ENCODE measurements around the gene MYO5B. TPM values are rescaled to one million over a fixed set of nuclear protein-coding genes. Genes with fewer than 3 reads are reported as not detected.
"Not testable (repeated sequence)": the region's sequence is repeated elsewhere in the genome, so short reads cannot be mapped to it uniquely, and the experiment has no call there.

The MYO5B gene
- total and polyA plus RNA-seq, 2 experiments from 2014 or later, result 20.3 to 41.9 TPM

DNA sequence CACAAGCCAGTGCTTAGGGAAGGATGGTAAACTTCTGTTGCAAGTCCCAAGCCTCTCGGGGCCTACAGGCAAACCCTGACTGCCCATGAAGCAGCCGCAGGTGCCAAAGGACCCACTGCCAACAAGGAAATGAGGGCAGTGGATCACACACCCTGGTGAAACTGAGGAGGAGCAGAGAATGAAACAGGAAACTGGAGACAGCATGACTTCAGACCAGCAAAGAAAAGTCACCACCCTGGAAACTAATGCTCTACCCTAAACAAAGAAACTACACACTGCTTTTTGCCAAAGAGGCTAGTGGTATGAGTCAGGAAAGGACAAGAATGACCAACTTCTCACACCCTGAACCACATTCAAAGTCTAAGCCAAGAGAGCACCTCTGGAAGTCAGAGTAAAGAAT is 97.2 kb downstream of the MYO5B start:
- no peaks in the 10 kb centered on the region for H3K9me3 ChIP-seq (ENCODE audit: low read depth)
- TF ChIP-seq EZH2 (IDR thresholded peaks at IDR 0.05; ENCODE audit: borderline replicate concordance) (no peak), EZH2phosphoT487 (IDR thresholded peaks at IDR 0.05; ENCODE audit: low read depth, severe bottlenecking, unreplicated experiment) (no peak)
- TF ChIP-seq, protein P1, sequence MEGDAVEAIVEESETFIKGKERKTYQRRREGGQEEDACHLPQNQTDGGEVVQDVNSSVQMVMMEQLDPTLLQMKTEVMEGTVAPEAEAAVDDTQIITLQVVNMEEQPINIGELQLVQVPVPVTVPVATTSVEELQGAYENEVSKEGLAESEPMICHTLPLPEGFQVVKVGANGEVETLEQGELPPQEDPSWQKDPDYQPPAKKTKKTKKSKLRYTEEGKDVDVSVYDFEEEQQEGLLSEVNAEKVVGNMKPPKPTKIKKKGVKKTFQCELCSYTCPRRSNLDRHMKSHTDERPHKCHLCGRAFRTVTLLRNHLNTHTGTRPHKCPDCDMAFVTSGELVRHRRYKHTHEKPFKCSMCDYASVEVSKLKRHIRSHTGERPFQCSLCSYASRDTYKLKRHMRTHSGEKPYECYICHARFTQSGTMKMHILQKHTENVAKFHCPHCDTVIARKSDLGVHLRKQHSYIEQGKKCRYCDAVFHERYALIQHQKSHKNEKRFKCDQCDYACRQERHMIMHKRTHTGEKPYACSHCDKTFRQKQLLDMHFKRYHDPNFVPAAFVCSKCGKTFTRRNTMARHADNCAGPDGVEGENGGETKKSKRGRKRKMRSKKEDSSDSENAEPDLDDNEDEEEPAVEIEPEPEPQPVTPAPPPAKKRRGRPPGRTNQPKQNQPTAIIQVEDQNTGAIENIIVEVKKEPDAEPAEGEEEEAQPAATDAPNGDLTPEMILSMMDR (IDR thresholded peaks at IDR 0.05; ENCODE audit: poor library complexity), result no peak
- no peaks in the 10 kb centered on the region for H3K27me3 ChIP-seq
- H3K4me1 ChIP-seq (ENCODE audit: insufficient read depth), result no peaks in the 10 kb centered on the region
- no peak for DNase-seq (ENCODE audit: low spot score)
- no peak overlapping the region for H2AFZ ChIP-seq
- no peaks in the 10 kb centered on the region for H3K9me2 ChIP-seq (replicated peaks; ENCODE audit: insufficient read depth)
- no peaks in the 10 kb centered on the region for H4K20me1 ChIP-seq (ENCODE audit: insufficient read depth, poor library complexity, severe bottlenecking)
- H3K27ac ChIP-seq, result no peak overlapping the region
- peaks cover 36% of the 10 kb centered on the region for H3K79me2 ChIP-seq
- WGBS (ENCODE audit: low lambda C conversion rate, missing lambda C conversion rate), result 85% methylated on average over 2 of the region's 2 CpGs
- H3K4me3 ChIP-seq, result no peak overlapping the region
- no peak overlapping the region for H3K4me2 ChIP-seq
- H3K36me3 ChIP-seq (replicated peaks; ENCODE audit: insufficient read depth, low read depth), result no peaks in the 10 kb centered on the region

DNA sequence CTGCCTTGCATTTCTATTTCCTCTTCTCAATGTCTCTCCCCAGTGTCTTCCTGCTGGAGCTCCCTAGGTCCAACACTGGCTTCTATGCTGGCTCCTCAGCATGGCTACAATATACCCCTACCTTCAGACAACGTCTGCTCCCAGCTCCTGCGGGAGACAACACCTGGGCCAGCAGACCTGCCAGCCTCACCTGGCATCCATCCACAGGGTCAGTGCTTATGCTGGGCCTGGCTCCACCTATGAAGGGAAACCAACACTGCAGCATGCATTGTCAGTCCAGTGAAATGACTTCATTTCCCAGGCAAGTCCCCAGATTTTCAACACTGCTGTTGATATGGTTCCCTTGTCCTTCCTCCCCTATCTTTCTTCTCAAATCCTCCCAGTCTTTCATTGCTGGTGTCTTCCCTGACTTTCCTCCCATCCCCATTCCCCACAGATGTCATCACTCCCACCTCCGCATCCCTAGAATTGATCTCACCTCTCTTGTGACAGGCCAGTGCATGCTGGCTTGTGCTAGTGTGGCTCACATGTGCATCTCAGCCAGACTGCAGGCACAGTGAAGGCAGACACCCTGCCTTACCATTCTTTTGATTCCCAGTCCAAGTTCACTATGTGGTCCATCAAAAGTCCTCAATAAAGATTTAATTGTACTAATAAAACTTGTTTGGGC is 98.0 kb downstream of the MYO5B start:
- H3K4me2 ChIP-seq, result no peak overlapping the region
- WGBS (ENCODE audit: low lambda C conversion rate, missing lambda C conversion rate), result 91% methylated on average over 3 of the region's 3 CpGs
- no peak overlapping the region for H3K4me3 ChIP-seq
- no peaks in the 10 kb centered on the region for H3K9me3 ChIP-seq (ENCODE audit: low read depth)
- no peak overlapping the region for H2AFZ ChIP-seq
- no peak overlapping the region for H3K27ac ChIP-seq
- no peaks in the 10 kb centered on the region for H3K9me2 ChIP-seq (replicated peaks; ENCODE audit: insufficient read depth)
- no peak for DNase-seq (ENCODE audit: low spot score)
- no peaks in the 10 kb centered on the region for H3K27me3 ChIP-seq
- TF ChIP-seq EZH2 (IDR thresholded peaks at IDR 0.05; ENCODE audit: borderline replicate concordance) (no peak), EZH2phosphoT487 (IDR thresholded peaks at IDR 0.05; ENCODE audit: low read depth, severe bottlenecking, unreplicated experiment) (no peak)
- TF ChIP-seq, protein P1 (IDR thresholded peaks at IDR 0.05; ENCODE audit: poor library complexity), result no peak
- H4K20me1 ChIP-seq (ENCODE audit: insufficient read depth, poor library complexity, severe bottlenecking), result no peaks in the 10 kb centered on the region
- H3K36me3 ChIP-seq (replicated peaks; ENCODE audit: insufficient read depth, low read depth), result no peaks in the 10 kb centered on the region
- H3K79me2 ChIP-seq, result peaks cover 36% of the 10 kb centered on the region
- H3K4me1 ChIP-seq (ENCODE audit: insufficient read depth), result peaks cover 3% of the 10 kb centered on the region

DNA sequence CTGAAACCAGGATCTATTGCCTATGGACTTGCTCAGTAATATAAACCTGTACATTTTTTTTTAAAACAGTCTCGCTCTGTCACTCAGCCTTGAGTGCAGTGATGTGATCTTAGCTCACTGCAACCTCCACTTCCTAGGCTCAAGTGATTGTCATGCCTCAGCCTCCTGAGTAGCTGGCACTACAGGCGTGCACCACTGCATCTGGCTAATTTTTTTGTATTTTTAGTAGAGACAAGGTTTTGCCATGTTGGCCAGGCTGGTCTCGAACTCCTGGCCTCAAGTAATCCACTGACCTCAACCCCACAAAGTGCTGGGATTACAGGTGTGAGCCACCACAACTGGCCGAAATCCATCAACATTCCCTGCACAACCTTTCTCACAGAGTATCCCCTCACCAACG is 100.2 kb downstream of the MYO5B start:
- H4K20me1 ChIP-seq (ENCODE audit: insufficient read depth, poor library complexity, severe bottlenecking); H3K4me2 ChIP-seq; H3K9me3 ChIP-seq (ENCODE audit: low read depth); H3K27ac ChIP-seq; H3K9me2 ChIP-seq (replicated peaks; ENCODE audit: insufficient read depth); H2AFZ ChIP-seq; H3K4me3 ChIP-seq; DNase-seq (ENCODE audit: low spot score); H3K36me3 ChIP-seq (replicated peaks; ENCODE audit: insufficient read depth, low read depth); H3K27me3 ChIP-seq: not testable (repeated sequence)
- Histone ChIP-seq H3K79me2 (peaks cover 29% of the 10 kb centered on the region), H3K4me1 (ENCODE audit: insufficient read depth) (peaks cover 20% of the 10 kb centered on the region)
- 81% methylated on average over 5 of the region's 5 CpGs for WGBS (ENCODE audit: low lambda C conversion rate, missing lambda C conversion rate)

DNA sequence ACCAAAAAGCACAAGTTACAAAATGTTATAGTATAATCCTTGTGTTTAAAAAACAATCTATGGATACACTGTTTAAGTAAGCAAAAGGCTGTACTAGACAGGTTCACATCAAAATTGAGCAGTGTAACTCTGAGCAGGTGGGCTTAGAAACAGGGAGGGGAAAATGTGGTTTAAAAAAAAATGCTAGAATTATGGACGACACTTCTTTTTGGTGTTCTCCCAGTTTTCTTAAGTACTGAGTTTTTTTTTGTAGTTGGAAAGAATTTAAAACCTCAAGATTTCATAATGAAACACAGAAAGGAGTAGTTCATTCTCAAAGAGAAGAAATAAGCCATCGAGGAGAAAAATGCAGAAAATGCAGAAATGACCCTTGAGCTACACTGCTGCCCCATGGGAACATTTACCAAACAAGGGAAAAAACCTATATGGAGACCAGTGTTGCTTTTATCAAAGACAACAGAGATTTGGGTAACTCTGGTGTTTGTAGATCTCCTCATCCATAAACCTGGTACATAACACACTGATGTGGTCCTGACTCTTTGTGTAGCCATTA is 100.7 kb downstream of the MYO5B start:
- WGBS (ENCODE audit: low lambda C conversion rate, missing lambda C conversion rate), result 75% methylated on average over 2 of the region's 2 CpGs
- H3K4me3 ChIP-seq, result no peak overlapping the region
- no peak overlapping the region for H3K4me2 ChIP-seq
- no peaks in the 10 kb centered on the region for H3K9me3 ChIP-seq (ENCODE audit: low read depth)
- H3K79me2 ChIP-seq, result peaks cover 26% of the 10 kb centered on the region
- TF ChIP-seq, protein P1 (IDR thresholded peaks at IDR 0.05; ENCODE audit: poor library complexity), result no peak
- no peak for TF ChIP-seq EZH2phosphoT487 (IDR thresholded peaks at IDR 0.05; ENCODE audit: low read depth, severe bottlenecking, unreplicated experiment)
- TF ChIP-seq EZH2 (IDR thresholded peaks at IDR 0.05; ENCODE audit: borderline replicate concordance), result no peak
- H3K27me3 ChIP-seq, result no peaks in the 10 kb centered on the region
- no peak for DNase-seq (ENCODE audit: low spot score)
- H2AFZ ChIP-seq, result no peak overlapping the region
- H3K27ac ChIP-seq, result no peak overlapping the region
- no peaks in the 10 kb centered on the region for H3K36me3 ChIP-seq (replicated peaks; ENCODE audit: insufficient read depth, low read depth)
- no peaks in the 10 kb centered on the region for H4K20me1 ChIP-seq (ENCODE audit: insufficient read depth, poor library complexity, severe bottlenecking)
- H3K4me1 ChIP-seq (ENCODE audit: insufficient read depth), result peaks cover 20% of the 10 kb centered on the region
- H3K9me2 ChIP-seq (replicated peaks; ENCODE audit: insufficient read depth), result no peaks in the 10 kb centered on the region

Data from hepatocyte (in vitro differentiated cells).